Measurements from ENCODE around the gene TAF10. TPM values are rescaled to one million over a fixed set of nuclear protein-coding genes. Genes with fewer than 3 reads are reported as not detected.

The TAF10 gene
- total RNA-seq, 1 donor from 2014 or later, result 124 TPM

DNA sequence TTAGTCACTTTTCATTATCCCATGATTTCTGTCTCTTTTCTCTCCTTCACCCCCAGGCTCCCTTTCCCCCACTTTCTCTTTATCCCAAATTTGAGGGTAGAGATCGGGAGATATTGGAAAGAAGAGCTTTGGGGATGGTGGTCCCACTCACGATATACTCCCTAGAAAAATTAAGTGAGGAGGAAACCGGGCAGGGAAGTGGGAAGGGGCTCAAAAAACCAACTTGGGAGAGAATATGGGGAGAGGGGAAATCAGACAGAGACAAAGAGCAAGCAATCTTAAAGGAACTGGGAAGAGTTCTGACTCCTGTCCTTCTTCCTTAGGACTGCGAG is 44.5 kb upstream of the TAF10 start:
- H3K36me3 Mint-ChIP-seq (ENCODE audit: unreplicated experiment), result no peaks in the 10 kb centered on the region
- peak overlapping the region; percentile 85 for H3K27ac Mint-ChIP-seq (ENCODE audit: unreplicated experiment)
- peaks cover 3% of the 10 kb centered on the region for H3K9me3 Mint-ChIP-seq (ENCODE audit: unreplicated experiment)
- TF ChIP-seq CTCF (IDR thresholded peaks at IDR 0.05; ENCODE audit: partially characterized antibody, unreplicated experiment), result no peak
- no peak for DNase-seq
- peak overlapping the region; percentile 61 for H3K4me3 Mint-ChIP-seq (ENCODE audit: unreplicated experiment)
- peaks cover 6% of the 10 kb centered on the region for H3K27me3 Mint-ChIP-seq (ENCODE audit: unreplicated experiment)
- peaks cover 4% of the 10 kb centered on the region for H3K4me1 Mint-ChIP-seq (ENCODE audit: low read depth, unreplicated experiment)

DNA sequence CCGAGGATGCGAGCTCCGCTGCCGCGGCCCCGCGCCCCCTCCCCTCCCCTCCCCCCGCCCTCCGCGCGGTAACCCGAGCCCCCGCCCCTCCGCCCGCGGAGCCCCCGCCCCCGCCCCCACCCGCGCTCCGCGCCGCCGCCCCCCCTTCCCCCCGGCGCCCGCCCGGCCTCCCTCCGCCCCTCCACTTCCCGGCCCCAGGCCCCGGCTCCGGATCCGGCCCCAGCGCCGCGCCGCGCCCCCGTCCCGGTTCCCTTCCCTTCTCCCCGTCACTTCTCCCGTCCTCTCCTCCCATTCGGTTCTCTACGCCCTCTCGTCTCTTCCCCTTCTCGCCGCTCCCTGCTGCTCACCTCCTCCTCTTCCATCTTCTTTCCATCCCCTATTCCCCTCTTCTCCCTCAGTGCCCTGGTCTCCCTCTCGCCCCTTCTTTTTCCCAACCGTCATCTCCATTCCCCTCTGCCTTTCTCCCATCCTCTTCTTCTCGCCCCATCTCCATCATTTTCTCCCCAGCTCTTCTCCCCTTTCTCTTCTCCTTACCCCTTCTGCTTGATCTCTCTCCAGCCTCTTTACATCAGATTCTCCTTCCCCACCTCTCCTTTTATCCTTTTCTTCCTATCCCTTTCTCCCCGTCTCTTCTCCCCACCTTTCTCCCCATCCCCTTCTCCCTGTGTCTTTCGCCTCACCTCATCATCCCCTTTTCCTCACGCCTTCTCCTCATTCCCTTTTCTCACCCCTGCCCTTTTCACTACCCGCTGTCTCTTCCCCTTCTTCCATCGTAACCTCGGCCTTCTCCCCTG is 44.0 kb upstream of the TAF10 start, which contains the start of gene DCHS1:
DCHS1 (minus strand) TSS at position 20 of the 794 bp plus-strand sequence. CDS start 14,196 bp downstream, outside the sequence.
- H3K27ac Mint-ChIP-seq (ENCODE audit: unreplicated experiment), result peak within 1 kb of the TSS; percentile 85
- H3K36me3 Mint-ChIP-seq (ENCODE audit: unreplicated experiment), result no peaks in the 10 kb centered on the region
- no peak for TF ChIP-seq CTCF (IDR thresholded peaks at IDR 0.05; ENCODE audit: partially characterized antibody, unreplicated experiment)
- peaks cover 3% of the 10 kb centered on the region for H3K9me3 Mint-ChIP-seq (ENCODE audit: unreplicated experiment)
- H3K4me3 Mint-ChIP-seq (ENCODE audit: unreplicated experiment), result peak within 1 kb of the TSS; percentile 61
- H3K27me3 Mint-ChIP-seq (ENCODE audit: unreplicated experiment), result peaks cover 6% of the 10 kb centered on the region
- H3K4me1 Mint-ChIP-seq (ENCODE audit: low read depth, unreplicated experiment), result peaks cover 4% of the 10 kb centered on the region
- peak; percentile 72 for DNase-seq

DNA sequence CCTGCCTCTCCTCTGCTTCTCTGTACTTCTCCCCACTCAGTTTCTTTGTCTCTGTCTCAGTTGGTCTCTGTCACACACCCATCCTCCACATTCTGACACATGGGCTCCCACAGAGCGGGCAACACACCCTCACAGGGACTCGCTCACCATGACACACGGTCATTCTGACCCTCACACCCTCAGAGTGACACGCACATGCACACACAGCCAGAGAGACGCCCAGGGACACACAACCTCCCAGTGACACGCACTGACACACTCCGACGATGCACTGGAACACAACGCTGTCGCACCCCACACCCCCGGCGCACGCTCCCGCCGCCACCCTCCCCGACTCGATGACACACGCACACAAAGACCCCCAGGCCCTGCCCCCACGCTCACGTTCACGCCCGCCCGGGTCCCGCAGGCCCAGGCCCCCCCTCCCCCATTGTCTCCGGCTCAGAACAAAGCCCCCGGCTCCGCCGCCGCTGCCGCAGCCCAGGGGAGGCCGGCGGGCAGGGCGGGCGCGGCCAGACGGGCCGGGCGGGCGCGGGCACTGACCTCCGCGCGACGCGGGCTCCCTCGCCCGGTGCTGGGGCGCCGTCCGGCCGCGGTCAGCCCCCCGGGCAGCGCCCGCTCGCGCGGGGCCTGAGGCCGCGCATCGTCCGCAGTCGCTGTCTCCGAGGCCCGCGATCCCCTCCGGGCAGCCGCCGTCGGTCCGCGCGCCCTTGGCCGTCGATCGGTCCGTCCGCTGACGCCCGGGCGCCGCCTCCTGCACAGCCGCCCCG is 43.2 kb upstream of the TAF10 start:
- no peaks in the 10 kb centered on the region for H3K36me3 Mint-ChIP-seq (ENCODE audit: unreplicated experiment)
- DNase-seq, result peak; percentile 71
- TF ChIP-seq CTCF (IDR thresholded peaks at IDR 0.05; ENCODE audit: partially characterized antibody, unreplicated experiment), result no peak
- peaks cover 6% of the 10 kb centered on the region for H3K27me3 Mint-ChIP-seq (ENCODE audit: unreplicated experiment)
- H3K4me3 Mint-ChIP-seq (ENCODE audit: unreplicated experiment), result no peak overlapping the region
- peaks cover 3% of the 10 kb centered on the region for H3K9me3 Mint-ChIP-seq (ENCODE audit: unreplicated experiment)
- peaks cover 4% of the 10 kb centered on the region for H3K4me1 Mint-ChIP-seq (ENCODE audit: low read depth, unreplicated experiment)
- H3K27ac Mint-ChIP-seq (ENCODE audit: unreplicated experiment), result no peak overlapping the region

- Mint-ChIP-seq H3K36me3 (ENCODE audit: unreplicated experiment) (no peaks in the 10 kb centered on the region), H3K4me1 (ENCODE audit: low read depth, unreplicated experiment) (peaks cover 4% of the 10 kb centered on the region), H3K27me3 (ENCODE audit: unreplicated experiment) (peaks cover 6% of the 10 kb centered on the region), H3K27ac (ENCODE audit: unreplicated experiment) (no peak overlapping the region), H3K9me3 (ENCODE audit: unreplicated experiment) (peaks cover 3% of the 10 kb centered on the region), H3K4me3 (ENCODE audit: unreplicated experiment) (no peak overlapping the region)
- TF ChIP-seq CTCF (IDR thresholded peaks at IDR 0.05; ENCODE audit: partially characterized antibody, unreplicated experiment), result no peak
- peak; percentile 47 for DNase-seq
These were observed 42.4 kb upstream of the TAF10 start for GRCh38 chr11:6654281-6655019.

All from glutamatergic neuron (in vitro differentiated cells).